B cell (primary cell): ENCODE measurements around the gene GATAD2B. TPM values are rescaled to one million over a fixed set of nuclear protein-coding genes. Genes with fewer than 3 reads are reported as not detected.

Source experiments
- ATAC-seq: fragments of 200-7000 bp; cut with Tn5 transposase; one replicate; pipeline ENCODE4 v1.10.0; 2021; ENCODE audit warnings: low read depth, mild to moderate bottlenecking, moderate number of reproducible peaks, moderate library complexity
- CTCF ChIA-PET: fragments of 350-600 bp; sonication (Branson Sonifier 250); formaldehyde crosslinking; loops from one replicate; lab custom pipeline; 2021; ENCODE audit warnings: antibody characterized with exemption, inconsistent platforms; lab: Charles Lee
- POLR2A ChIA-PET: fragments of 350-600 bp; sonication (Branson Sonifier 250); formaldehyde crosslinking; loops from one replicate; lab custom pipeline; 2021; ENCODE audit warnings: antibody characterized with exemption; lab: Charles Lee
- DNase-seq: peaks from one replicate; pipeline ENCODE4 v3.0.0; 2013
- H2AFZ ChIP-seq: 2 replicates; pipeline ENCODE4 v1.6.1; 2012; ENCODE audit warnings: mild to moderate bottlenecking, low read depth, low read length; ENCODE audit not compliant: insufficient read depth, poor library complexity, severe bottlenecking
- H3K27ac ChIP-seq, 2 donors: 1 replicate in 1 of 2; 2 replicates in 1 of 2; pipeline ENCODE4 v1.5.1; 2012 to 2013; ENCODE audit warnings: low read length in 2 of 2, mild to moderate bottlenecking in 2 of 2, moderate library complexity in 1 of 2
- H3K27me3 ChIP-seq, 4 experiments: fragments of 200-600 bp in 1 of 4; sonication (generic) in 1 of 4; replicated peaks in 1 of 4; 1 replicate in 2 of 4; 2 replicates in 2 of 4; pipeline versions ENCODE4 v1.6.1 to v1.7.0; 2013 to 2016; ENCODE audit warnings: low read length in 3 of 4, mild to moderate bottlenecking in 2 of 4, mixed read lengths in 1 of 4, moderate library complexity in 1 of 4; ENCODE audit not compliant: insufficient read depth in 4 of 4, control insufficient read depth in 3 of 4; ENCODE audit errors: control extremely low read depth in 1 of 4
- H3K36me3 ChIP-seq, 2 experiments: replicated peaks in 1 of 2; 1 replicate in 1 of 2; 2 replicates in 1 of 2; pipeline versions ENCODE4 v1.6.1 to v1.7.1; 2013; ENCODE audit warnings: low read length in 1 of 2; ENCODE audit not compliant: insufficient read depth in 2 of 2, control insufficient read depth in 1 of 2; ENCODE audit errors: control extremely low read depth in 1 of 2, extremely low read depth in 1 of 2
- H3K4me1 ChIP-seq, 2 donors: fragments of 200-600 bp in 1 of 2; sonication (generic) in 1 of 2; 1 replicate in 1 of 2; 2 replicates in 1 of 2; pipeline versions ENCODE4 v1.5.1 to v1.6.1; 2013 to 2017; ENCODE audit warnings: low read length in 2 of 2; ENCODE audit not compliant: control insufficient read depth in 2 of 2, insufficient read depth in 2 of 2
- H3K4me2 ChIP-seq: replicated peaks from 2 replicates; pipeline ENCODE3; 2012; ENCODE audit warnings: mild to moderate bottlenecking, low read depth, low read length; ENCODE audit not compliant: poor library complexity, severe bottlenecking
- H3K4me3 ChIP-seq, 5 experiments: fragments of 200-600 bp in 1 of 5; sonication (generic) in 1 of 5; 1 replicate in 3 of 5; 2 replicates in 2 of 5; pipeline versions ENCODE4 v1.5.1 to v1.7.0; 2011 to 2016; ENCODE audit warnings: low read length in 4 of 5, mild to moderate bottlenecking in 4 of 5, low read depth in 2 of 5, control low read depth in 1 of 5, moderate library complexity in 1 of 5; ENCODE audit not compliant: insufficient read depth in 1 of 5; ENCODE audit errors: control extremely low read depth in 1 of 5, extremely low read depth in 1 of 5
- H3K79me2 ChIP-seq: fragments of 200-600 bp; sonication (generic); one replicate; pipeline ENCODE4 v1.6.0; 2016; ENCODE audit warnings: low read length; ENCODE audit not compliant: control insufficient read depth, insufficient read depth
- H3K9ac ChIP-seq: fragments of 200-600 bp; sonication (generic); 2 replicates; pipeline ENCODE4 v1.6.1; 2017; ENCODE audit warnings: mild to moderate bottlenecking, low read length, moderate library complexity
- H3K9me3 ChIP-seq, 3 donors: one replicate each; pipeline versions ENCODE4 v1.6.1 to v1.7.1; 2013; ENCODE audit warnings: low read length in 2 of 3; ENCODE audit not compliant: control insufficient read depth in 2 of 3, insufficient read depth in 1 of 3; ENCODE audit errors: control extremely low read depth in 1 of 3
- H4K20me1 ChIP-seq: 2 replicates; pipeline ENCODE4 v1.6.0; 2012; ENCODE audit warnings: mild to moderate bottlenecking, low read length; ENCODE audit not compliant: insufficient read depth, control insufficient read depth, poor library complexity, severe bottlenecking
- H3K27ac Mint-ChIP-seq: one replicate; pipeline ENCODE4 v1.8.0; 2021; ENCODE audit warnings: mixed read lengths
- H3K27me3 Mint-ChIP-seq: one replicate; pipeline ENCODE4 v1.8.0; 2021; ENCODE audit warnings: mixed read lengths
- H3K4me1 Mint-ChIP-seq: one replicate; pipeline ENCODE4 v1.8.0; 2021; ENCODE audit warnings: mixed read lengths
- H3K4me3 Mint-ChIP-seq: one replicate; pipeline ENCODE4 v1.8.0; 2021; ENCODE audit warnings: mixed read lengths
- H3K9me3 Mint-ChIP-seq: one replicate; pipeline ENCODE4 v1.8.0; 2022; ENCODE audit warnings: mixed read lengths; ENCODE audit not compliant: insufficient read depth
- CTCF ChIP-seq: fragments of 200-600 bp; IDR thresholded peaks from one replicate; pipeline ENCODE4 v1.8.0; 2022; ENCODE audit warnings: antibody characterized with exemption, mild to moderate bottlenecking
- EZH2 ChIP-seq: IDR thresholded peaks from 2 replicates; pipeline ENCODE4 v1.6.1; 2012; ENCODE audit warnings: borderline replicate concordance, low read depth, mild to moderate bottlenecking, moderate library complexity, low read length; ENCODE audit not compliant: insufficient read depth, poor library complexity, severe bottlenecking
- WGBS: methylation state at CpG from one replicate; pipeline ENCODE4 v1.1.5; 2013; ENCODE audit warnings: missing lambda C conversion rate; ENCODE audit not compliant: insufficient coverage; 5-methylcytosine and 5-hydroxymethylcytosine counted together
- intact Hi-C: fragments of 100-400 bp; cut with micrococcal nuclease; formaldehyde crosslinking; loops from one replicate; pipeline ENCODE4 v1.10.0; 2022
- polyA plus RNA-seq: library from polyadenylated mRNA; depleted of rRNA; stranded (reverse); fragments of >200 nt; gene quantifications from 2 replicates; pipeline ENCODE4 v1.2.3, GENCODE V29; 2012
- total RNA-seq, 2 donors: library from RNA; stranded (reverse); fragments of 120-200 nt in 1 of 2; gene quantifications; 1 replicate in 1 of 2; 2 replicates in 1 of 2; pipeline versions ENCODE4 v1.2.3 to v1.2.4, GENCODE V29; 2013 to 2022

The GATAD2B gene
- total and polyA plus RNA-seq, 2 donors (not counting 1 experiment from before 2014, with no cell fraction given) = 16.7 to 105 TPM

- H3K4me3 ChIP-seq = peak overlapping the region; percentile 69 to 85 (median 81)
- peaks cover 50% of the 10 kb centered on the region for H3K4me1 Mint-ChIP-seq
Observed at GRCh38 chr1:153921803-153922075, 1.0 kb downstream of the GATAD2B start.

GRCh38 chr1:153921080-153921802, 1.5 kb downstream of the GATAD2B start:
- Histone ChIP-seq H3K4me1 (peaks cover 37 to 39% of the 10 kb centered on the region in 2 donors), H3K79me2 (peaks cover 77% of the 10 kb centered on the region), H3K9ac (peak overlapping the region; percentile 73), H3K9me3 (no peaks in the 10 kb centered on the region), H4K20me1 (peaks cover 50% of the 10 kb centered on the region), H3K4me3 (peak overlapping the region; percentile 69 to 85 (median 81)), H3K4me2 (peak overlapping the region; percentile 92), H2AFZ (peak overlapping the region; percentile 67), H3K27ac (peak overlapping the region in 1 of 2 donors; percentile 91), H3K27me3 (no peaks in the 10 kb centered on the region), H3K36me3 (peaks cover 0 to 14% of the 10 kb centered on the region in 2 experiments)
- intact Hi-C loops = loop anchor here (5.0 kb wide), 2 partner anchors 39 to 706 kb away; no protein-coding TSS in a partner anchor
- TF ChIP-seq CTCF = no peak
- TF ChIP-seq EZH2 = no peak
- CTCF ChIA-PET = interaction anchor here (0.6 to 5.2 kb wide), 8 partner anchors 24 to 124 kb away, joined by 3 to 43 read pairs (median 6); partner anchors contain the start of genes CREB3L4, DENND4B and RAB13
- H3K9me3 Mint-ChIP-seq = no peaks in the 10 kb centered on the region
- WGBS = 19% methylated on average over 2 of the region's 3 CpGs
- peak overlapping the region; percentile 95 for H3K4me3 Mint-ChIP-seq
- peak overlapping the region; percentile 89 for H3K27ac Mint-ChIP-seq
- ATAC-seq = no peak
- H3K27me3 Mint-ChIP-seq = no peaks in the 10 kb centered on the region
- POLR2A ChIA-PET = interaction anchor here (1.9 to 6.5 kb wide), 3 partner anchors 24 to 56 kb away, joined by 6 to 124 read pairs (median 8); partner anchors contain the start of genes CRTC2, DENND4B and JTB
- H3K4me1 Mint-ChIP-seq = peaks cover 52% of the 10 kb centered on the region
- DNase-seq = no peak

More at GRCh38 chr1:153921803-153922075, 1.0 kb downstream of the GATAD2B start:
- intact Hi-C loops = loop anchor here (2.0 to 5.0 kb wide), 7 partner anchors 39 to 706 kb away; partner anchors contain the start of genes ILF2, JTB, RAB13 and UBAP2L
- TF ChIP-seq EZH2 = no peak
- ATAC-seq (no peak), DNase-seq (no peak)
- Histone ChIP-seq H3K9ac (peak overlapping the region; percentile 73), H4K20me1 (peaks cover 50% of the 10 kb centered on the region), H3K27me3 (no peaks in the 10 kb centered on the region), H3K9me3 (no peaks in the 10 kb centered on the region), H3K36me3 (peaks cover 0 to 11% of the 10 kb centered on the region in 2 experiments), H3K4me2 (peak overlapping the region; percentile 92), H3K27ac (peak overlapping the region; percentile 20 to 91), H3K4me1 (peaks cover 37 to 39% of the 10 kb centered on the region in 2 donors), H3K79me2 (peaks cover 72% of the 10 kb centered on the region), H2AFZ (peak overlapping the region; percentile 67)
- WGBS = 5% methylated on average over 7 of the region's 10 CpGs
- ChIA-PET POLR2A (interaction anchor here (0.6 to 6.5 kb wide), 4 partner anchors 24 to 56 kb away, joined by 6 to 124 read pairs (median 8); partner anchors contain the start of genes CRTC2, DENND4B and JTB), CTCF (interaction anchor here (0.6 to 5.2 kb wide), 10 partner anchors 21 to 125 kb away, joined by 3 to 43 read pairs (median 6); partner anchors contain the start of genes CREB3L4, DENND4B and RAB13)
- peak overlapping the region; percentile 89 for H3K27ac Mint-ChIP-seq
- H3K9me3 Mint-ChIP-seq = no peaks in the 10 kb centered on the region
- H3K4me3 Mint-ChIP-seq = peak overlapping the region; percentile 95
- no peaks in the 10 kb centered on the region for H3K27me3 Mint-ChIP-seq
